Coronary artery (tissue), 2 donors: ENCODE measurements around the gene NEUROD6.

Experiments used
- DNase-seq: peaks from one replicate; pipeline ENCODE4 v3.0.0-alpha.2; 2017; ENCODE audit warnings: low spot score
- H3K27ac ChIP-seq, 2 donors: fragments of 200-600 bp; sonication (generic); one replicate each; pipeline ENCODE4 v1.5.1; 2016 to 2019
- H3K4me3 ChIP-seq: fragments of 200-600 bp; sonication (generic); 2 replicates; pipeline ENCODE4 v1.5.1; 2016; ENCODE audit warnings: mild to moderate bottlenecking, moderate library complexity
- TF ChIP-seq, protein P1 (sequence below): fragments of 200-600 bp; sonication (generic); IDR thresholded peaks from one replicate; pipeline ENCODE4 v1.5.1; 2019; ENCODE audit warnings: antibody characterized with exemption

Gene NEUROD6

DNA sequence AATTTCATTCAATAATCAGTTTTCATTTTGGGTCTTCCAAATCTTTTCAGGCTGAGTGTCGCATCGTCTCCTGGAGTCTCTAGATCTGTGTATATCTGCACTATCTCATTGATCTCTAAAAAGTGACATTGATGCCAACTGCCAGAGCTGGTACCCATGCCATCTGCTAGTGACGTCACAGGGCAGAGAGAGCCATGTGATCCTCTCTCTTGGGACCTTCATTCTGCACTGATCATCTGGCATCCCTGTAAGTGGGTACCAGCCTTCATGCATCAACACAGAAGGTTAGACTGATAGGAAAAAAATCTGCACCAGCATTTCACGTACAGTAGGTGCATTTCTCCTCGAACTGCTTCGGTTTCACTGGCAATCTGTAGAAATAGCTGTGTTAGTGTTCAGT, at the start of gene NEUROD6:
Gene NEUROD6, minus strand, starts transcription at position 124 of the 400 bp plus-strand sequence. CDS start 1,458 bp downstream, outside the sequence.
- no peak for DNase-seq
- TF ChIP-seq, protein P1, sequence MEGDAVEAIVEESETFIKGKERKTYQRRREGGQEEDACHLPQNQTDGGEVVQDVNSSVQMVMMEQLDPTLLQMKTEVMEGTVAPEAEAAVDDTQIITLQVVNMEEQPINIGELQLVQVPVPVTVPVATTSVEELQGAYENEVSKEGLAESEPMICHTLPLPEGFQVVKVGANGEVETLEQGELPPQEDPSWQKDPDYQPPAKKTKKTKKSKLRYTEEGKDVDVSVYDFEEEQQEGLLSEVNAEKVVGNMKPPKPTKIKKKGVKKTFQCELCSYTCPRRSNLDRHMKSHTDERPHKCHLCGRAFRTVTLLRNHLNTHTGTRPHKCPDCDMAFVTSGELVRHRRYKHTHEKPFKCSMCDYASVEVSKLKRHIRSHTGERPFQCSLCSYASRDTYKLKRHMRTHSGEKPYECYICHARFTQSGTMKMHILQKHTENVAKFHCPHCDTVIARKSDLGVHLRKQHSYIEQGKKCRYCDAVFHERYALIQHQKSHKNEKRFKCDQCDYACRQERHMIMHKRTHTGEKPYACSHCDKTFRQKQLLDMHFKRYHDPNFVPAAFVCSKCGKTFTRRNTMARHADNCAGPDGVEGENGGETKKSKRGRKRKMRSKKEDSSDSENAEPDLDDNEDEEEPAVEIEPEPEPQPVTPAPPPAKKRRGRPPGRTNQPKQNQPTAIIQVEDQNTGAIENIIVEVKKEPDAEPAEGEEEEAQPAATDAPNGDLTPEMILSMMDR = no peak
- no peak within 1 kb of the TSS for H3K4me3 ChIP-seq
- H3K27ac ChIP-seq = no peak within 1 kb of the TSS

DNA sequence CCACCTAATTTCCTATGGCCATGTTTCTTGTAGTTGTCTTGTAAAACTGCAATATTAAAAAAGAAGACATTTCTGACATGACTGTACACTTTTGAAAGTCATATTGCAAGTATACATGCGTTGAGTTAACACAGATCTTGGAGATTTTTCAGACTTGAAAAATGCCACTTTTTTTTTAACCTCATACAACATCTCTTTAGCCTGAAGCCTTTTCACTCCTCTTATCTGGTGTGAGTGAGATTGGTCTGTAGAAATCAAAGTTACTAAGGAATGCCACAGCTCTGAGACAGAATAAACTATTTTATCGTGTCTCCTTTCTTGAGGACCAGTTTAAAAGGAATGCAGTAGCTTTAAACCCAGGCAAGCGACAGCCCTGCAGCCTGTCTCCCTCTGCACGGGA, 43.9 kb upstream of the NEUROD6 start:
- Histone ChIP-seq H3K4me3 (no peak overlapping the region), H3K27ac (no peak overlapping the region)
- TF ChIP-seq, protein P1 = no peak
- DNase-seq = no peak

DNA sequence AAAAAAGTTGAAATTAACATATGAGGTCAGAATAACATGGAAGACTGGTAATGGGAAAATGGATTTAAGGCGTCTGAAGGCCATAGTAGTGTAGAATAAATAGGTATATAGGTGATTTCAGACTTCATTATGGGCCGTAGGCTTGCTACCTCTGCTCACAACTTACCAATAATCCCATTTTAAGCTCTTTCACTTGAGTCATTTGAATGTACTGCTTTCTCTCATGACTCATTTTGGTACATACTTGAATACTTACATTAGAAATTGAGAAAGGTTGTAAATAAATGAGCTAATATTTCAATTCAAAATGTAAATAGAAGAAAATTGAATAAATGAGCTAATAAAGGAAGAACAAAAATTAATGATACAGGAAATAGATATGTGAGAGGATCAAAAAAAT, 42.2 kb upstream of the NEUROD6 start:
- TF ChIP-seq, protein P1 = no peak
- Histone ChIP-seq H3K4me3 (no peak overlapping the region), H3K27ac (no peak overlapping the region)

DNA sequence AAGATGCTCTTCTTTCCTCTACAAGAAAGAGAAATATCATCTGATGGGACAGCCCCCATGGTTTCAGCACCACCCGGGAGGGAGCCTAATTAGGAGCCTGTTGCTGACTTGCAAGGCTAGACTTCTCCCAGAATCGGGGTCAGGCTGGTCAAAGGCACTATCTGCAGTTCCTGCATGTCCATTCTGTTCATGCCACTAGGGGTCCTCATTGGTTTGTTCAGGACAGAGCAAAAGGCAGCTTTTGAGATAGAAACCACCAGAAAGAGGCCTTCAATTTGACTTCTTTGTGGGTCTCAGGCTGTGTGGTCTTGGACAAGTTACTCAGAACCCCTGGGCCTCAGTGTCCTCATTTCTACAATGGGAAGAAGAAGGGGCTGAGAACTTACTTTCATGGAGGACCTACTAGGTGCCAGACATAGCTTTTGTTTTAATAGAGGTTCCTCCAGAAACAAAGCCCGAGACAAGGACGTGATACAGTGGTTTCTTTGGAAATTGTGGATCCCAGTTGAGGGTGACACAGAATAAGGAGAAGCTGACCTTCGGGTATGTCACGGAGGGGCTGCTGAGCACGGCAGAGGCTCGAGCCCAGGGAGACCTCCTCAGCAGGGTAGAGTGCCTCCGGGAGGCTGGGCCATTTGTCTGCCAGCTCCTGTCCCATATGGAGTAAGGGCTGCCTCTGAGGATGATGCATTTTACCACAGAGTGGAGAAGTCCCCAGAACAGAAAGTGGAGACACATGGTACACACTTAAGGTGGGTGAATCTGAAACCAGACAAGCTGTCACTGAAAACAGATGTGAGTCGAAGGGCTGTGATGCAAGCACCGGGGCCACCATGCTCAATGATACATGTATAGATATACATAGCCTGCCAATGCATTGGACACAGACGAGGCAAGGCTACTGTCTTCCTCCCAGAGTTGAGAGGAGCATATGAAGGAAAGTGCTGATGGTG, 33.1 kb upstream of the NEUROD6 start:
- H3K27ac ChIP-seq = no peak overlapping the region
- TF ChIP-seq, protein P1 = no peak
- no peak overlapping the region for H3K4me3 ChIP-seq
- no peak for DNase-seq

More for the DNA sequence above, 42.2 kb upstream of the NEUROD6 start:
- DNase-seq = no peak

DNA sequence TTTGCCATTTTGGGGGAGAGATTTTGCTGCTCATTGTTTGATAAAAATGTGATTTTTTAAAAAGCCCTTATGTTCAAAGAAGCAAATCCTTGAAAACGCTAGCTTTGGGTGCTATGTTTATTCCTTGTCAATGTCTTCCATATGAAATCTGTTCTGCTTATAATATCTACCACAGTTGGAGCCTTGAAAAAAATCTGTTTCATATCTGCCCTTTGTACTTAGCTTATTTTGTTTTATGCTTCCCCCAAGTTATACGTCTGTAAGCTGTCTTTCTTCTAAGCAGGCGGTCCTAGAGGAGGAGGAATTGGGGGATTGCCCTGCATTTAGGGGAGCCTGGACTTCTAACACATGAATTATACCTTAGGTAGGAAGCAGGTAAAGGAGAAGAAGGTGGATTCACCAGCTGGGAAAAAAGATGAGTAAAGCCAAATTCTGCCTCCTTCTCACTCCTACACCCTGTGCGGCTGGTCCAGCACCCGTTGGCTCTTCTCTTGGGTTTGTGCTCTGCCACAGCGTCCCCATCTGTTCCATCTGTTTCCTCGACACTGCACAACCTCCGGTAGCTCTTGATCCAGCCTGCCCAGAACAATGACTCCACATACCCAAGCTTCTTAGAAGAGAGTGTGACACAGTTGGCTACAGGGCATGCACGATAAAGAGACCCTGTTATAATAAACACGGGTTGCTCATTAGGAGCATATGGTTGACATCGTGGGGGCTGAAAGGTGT, 31.9 kb upstream of the NEUROD6 start:
- no peak overlapping the region for H3K4me3 ChIP-seq
- no peak for DNase-seq
- TF ChIP-seq, protein P1 = no peak
- no peak overlapping the region for H3K27ac ChIP-seq

DNA sequence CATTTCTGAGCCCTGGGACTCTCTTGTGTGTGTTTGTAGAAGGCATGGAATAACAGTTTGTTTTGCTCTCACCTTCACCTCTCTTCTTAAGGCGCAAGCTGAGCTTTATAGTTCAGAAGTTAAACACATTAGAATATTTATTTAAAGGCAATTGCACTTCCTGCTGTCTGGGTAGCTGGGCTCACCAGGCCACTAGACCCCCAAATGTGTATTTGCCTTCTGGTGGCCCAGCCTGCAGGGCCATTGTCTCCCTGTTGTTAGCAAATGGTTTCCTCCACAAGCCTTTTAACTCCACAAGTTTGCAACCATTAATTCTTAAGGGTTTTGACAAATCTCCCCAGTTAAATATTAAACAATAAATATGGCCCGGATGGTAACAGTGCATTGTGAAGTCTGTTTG, 31.1 kb upstream of the NEUROD6 start:
- Histone ChIP-seq H3K27ac (no peak overlapping the region), H3K4me3 (no peak overlapping the region)
- TF ChIP-seq, protein P1 = no peak
- DNase-seq = no peak
